ENCODE measurements around the gene IL15.

The IL15 gene

DNA sequence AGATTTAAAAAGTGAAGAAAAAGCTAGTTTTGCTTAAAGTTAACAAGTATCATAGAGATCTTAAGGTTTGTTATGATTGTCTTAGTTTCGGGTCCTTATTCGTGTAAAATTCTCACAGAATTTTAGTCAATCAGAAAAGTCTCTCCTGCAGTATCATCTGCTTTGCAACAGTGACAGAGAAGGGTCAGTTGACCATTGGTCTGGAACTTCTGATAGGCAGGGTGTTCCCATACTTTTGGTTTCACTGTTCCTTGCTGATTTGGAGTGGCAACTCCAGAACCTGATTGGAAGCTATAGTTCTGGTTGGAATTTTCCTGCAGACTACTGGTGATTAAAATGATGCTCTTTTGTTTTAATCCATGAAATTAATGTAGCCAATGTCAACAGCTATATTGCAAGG is 1.8 kb downstream of the IL15 start:
- no peak for DNase-seq (ENCODE audit: extremely low read depth, low read depth)
- TF ChIP-seq, protein P1, sequence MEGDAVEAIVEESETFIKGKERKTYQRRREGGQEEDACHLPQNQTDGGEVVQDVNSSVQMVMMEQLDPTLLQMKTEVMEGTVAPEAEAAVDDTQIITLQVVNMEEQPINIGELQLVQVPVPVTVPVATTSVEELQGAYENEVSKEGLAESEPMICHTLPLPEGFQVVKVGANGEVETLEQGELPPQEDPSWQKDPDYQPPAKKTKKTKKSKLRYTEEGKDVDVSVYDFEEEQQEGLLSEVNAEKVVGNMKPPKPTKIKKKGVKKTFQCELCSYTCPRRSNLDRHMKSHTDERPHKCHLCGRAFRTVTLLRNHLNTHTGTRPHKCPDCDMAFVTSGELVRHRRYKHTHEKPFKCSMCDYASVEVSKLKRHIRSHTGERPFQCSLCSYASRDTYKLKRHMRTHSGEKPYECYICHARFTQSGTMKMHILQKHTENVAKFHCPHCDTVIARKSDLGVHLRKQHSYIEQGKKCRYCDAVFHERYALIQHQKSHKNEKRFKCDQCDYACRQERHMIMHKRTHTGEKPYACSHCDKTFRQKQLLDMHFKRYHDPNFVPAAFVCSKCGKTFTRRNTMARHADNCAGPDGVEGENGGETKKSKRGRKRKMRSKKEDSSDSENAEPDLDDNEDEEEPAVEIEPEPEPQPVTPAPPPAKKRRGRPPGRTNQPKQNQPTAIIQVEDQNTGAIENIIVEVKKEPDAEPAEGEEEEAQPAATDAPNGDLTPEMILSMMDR (IDR thresholded peaks at IDR 0.05; ENCODE audit: low read depth, low read length) = no peak

- TF ChIP-seq, protein P1 (IDR thresholded peaks at IDR 0.05; ENCODE audit: low read depth, low read length) = no peak
- DNase-seq (ENCODE audit: extremely low read depth, low read depth) = no peak
Observed at GRCh38 chr4:141640696-141641095, 4.3 kb downstream of the IL15 start.

GRCh38 chr4:141642063-141642462 is 5.7 kb downstream of the IL15 start:
- DNase-seq (ENCODE audit: extremely low read depth, low read depth) = no peak
- TF ChIP-seq, protein P1 (IDR thresholded peaks at IDR 0.05; ENCODE audit: low read depth, low read length) = no peak

GRCh38 chr4:141642711-141643110 is 6.3 kb downstream of the IL15 start:
- TF ChIP-seq, protein P1 (IDR thresholded peaks at IDR 0.05; ENCODE audit: low read depth, low read length) = no peak
- DNase-seq (ENCODE audit: extremely low read depth, low read depth) = no peak

DNA sequence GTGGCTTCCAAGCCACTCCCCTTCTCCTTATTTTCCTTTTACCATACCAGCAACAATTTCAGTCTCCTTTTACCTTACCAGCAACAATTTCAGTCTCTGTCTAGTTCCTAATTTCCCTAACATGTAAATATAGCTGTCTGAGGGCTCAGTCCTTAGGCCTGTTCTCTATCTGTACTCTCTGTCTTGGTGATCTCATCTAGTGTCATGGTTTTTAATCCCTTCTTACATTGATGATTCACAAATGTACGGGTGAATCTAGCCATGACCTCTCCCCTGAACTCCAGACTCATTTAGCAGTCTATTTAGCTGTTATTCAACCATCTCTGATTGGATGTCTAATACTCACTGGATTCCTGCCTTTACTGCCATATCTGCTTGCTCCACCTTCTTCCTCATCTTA is 7.2 kb downstream of the IL15 start:
- DNase-seq (ENCODE audit: extremely low read depth, low read depth) = no peak
- TF ChIP-seq, protein P1 (IDR thresholded peaks at IDR 0.05; ENCODE audit: low read depth, low read length) = no peak

DNA sequence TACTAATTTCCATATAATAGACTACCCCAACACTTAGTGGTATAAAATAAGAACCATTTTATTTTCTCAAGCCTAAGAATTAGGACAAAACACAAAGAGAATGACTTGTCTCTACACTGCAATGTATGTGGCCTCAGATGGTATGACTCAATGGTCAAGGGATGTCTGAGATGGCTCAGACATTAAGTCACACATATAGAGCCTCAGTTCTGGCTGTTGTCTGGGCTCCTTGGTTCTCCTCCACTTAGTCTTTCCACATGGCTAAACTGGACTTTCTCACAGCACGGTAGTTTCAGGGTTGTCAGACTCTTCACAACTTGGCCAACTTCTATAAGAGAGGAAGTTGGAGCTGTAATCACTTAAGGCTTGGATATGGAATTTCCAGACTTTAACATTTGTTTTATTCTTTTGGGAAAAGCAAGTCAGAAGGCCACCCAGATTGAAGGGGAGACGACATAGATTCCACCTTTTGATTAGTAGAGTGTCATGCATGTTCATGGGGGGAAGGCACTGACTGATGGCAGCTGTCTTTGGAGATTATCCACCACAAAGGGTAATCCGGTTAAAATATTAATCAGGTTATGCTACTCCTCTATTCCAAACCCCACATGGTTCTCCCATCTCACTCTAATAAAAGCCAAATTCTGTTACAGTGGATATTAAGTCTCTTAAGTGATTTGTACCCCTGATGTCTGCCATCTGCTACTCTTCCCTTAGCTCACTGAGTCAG is 9.4 kb downstream of the IL15 start:
- TF ChIP-seq, protein P1 (IDR thresholded peaks at IDR 0.05; ENCODE audit: low read depth, low read length) = no peak
- no peak for DNase-seq (ENCODE audit: extremely low read depth, low read depth)

DNA sequence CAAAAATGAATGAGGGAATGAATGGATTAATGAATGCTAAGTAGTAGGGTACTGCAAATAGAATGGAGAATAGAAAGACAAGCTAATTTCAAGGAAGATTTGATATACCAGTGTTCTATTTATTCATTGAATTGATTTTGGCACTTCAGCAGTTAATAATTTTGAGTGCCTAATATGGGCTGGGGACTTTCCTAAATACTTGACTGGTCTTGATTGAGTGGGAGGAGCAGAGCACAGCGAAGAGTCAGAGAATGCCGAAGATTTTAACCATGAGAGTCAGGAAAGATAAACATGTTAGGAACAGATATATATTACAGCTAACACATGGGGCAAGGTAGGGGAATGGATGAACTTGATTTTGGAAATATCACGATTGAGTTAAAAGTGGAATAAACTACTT is 10.6 kb downstream of the IL15 start:
- no peak for DNase-seq (ENCODE audit: extremely low read depth, low read depth)
- TF ChIP-seq, protein P1 (IDR thresholded peaks at IDR 0.05; ENCODE audit: low read depth, low read length) = no peak
